Mesodermal cell (in vitro differentiated cells): ENCODE results near the gene POU2F1.
A peak's percentile ranks its signal among the peaks of the same experiment; 100 is the strongest.

ENCODE experiments used
- H3K27ac ChIP-seq: 2 replicates; pipeline ENCODE4 v1.7.0; 2013; ENCODE audit warnings: mild to moderate bottlenecking, low read depth, low read length, moderate library complexity; ENCODE audit not compliant: severe bottlenecking
- H3K36me3 ChIP-seq: 2 replicates; pipeline ENCODE4 v1.7.1; 2013; ENCODE audit warnings: mild to moderate bottlenecking, low read length, moderate library complexity; ENCODE audit not compliant: control insufficient read depth, insufficient read depth
- H3K4me1 ChIP-seq: one replicate; pipeline ENCODE4 v1.7.1; 2013; ENCODE audit warnings: mild to moderate bottlenecking, low read length; ENCODE audit not compliant: insufficient read depth, control insufficient read depth, poor library complexity, severe bottlenecking
- H3K4me3 ChIP-seq: 2 replicates; pipeline ENCODE4 v1.7.0; 2013; ENCODE audit warnings: low read length, control low read depth, mild to moderate bottlenecking; ENCODE audit not compliant: insufficient read depth, poor library complexity, severe bottlenecking; ENCODE audit errors: extremely low read depth
- H3K9me3 ChIP-seq: 2 replicates; pipeline ENCODE4 v1.7.1; 2013; ENCODE audit warnings: mild to moderate bottlenecking, low read length, moderate library complexity; ENCODE audit not compliant: control insufficient read depth
- WGBS, 2 experiments: methylation state at CpG; one replicate each; pipeline ENCODE4 v1.1.5; 2013; ENCODE audit warnings: missing lambda C conversion rate in 2 of 2; ENCODE audit not compliant: insufficient coverage in 2 of 2; 5-methylcytosine and 5-hydroxymethylcytosine counted together

The POU2F1 gene

GRCh38 chr1:167442142-167442848 is 221.6 kb downstream of the POU2F1 start:
- Histone ChIP-seq H3K4me1 (no peaks in the 10 kb centered on the region), H3K27ac (no peak overlapping the region), H3K9me3 (no peaks in the 10 kb centered on the region), H3K36me3 (no peaks in the 10 kb centered on the region), H3K4me3 (no peak overlapping the region)
- 48 to 49% methylated on average over 11 to 12 of the region's 12 CpGs for WGBS, 2 experiments

- 88 to 90% methylated on average over 6 to 7 of the region's 9 CpGs for WGBS, 2 experiments
- H3K9me3 ChIP-seq, result no peaks in the 10 kb centered on the region
- no peaks in the 10 kb centered on the region for H3K4me1 ChIP-seq
- no peak overlapping the region for H3K4me3 ChIP-seq
- H3K27ac ChIP-seq, result no peak overlapping the region
- no peaks in the 10 kb centered on the region for H3K36me3 ChIP-seq
These were observed 222.3 kb downstream of the POU2F1 start for GRCh38 chr1:167442854-167443565.

- 87 to 88% methylated on average over 2 to 3 of the region's 5 CpGs for WGBS, 2 experiments
- no peak overlapping the region for H3K4me3 ChIP-seq
- H3K4me1 ChIP-seq, result no peaks in the 10 kb centered on the region
- H3K36me3 ChIP-seq, result no peaks in the 10 kb centered on the region
- H3K9me3 ChIP-seq, result no peaks in the 10 kb centered on the region
- no peak overlapping the region for H3K27ac ChIP-seq
These were observed 223.1 kb downstream of the POU2F1 start for GRCh38 chr1:167443757-167444156.

- WGBS, 2 experiments, result 86 to 93% methylated on average over 2 to 3 of the region's 3 CpGs
- H3K4me3 ChIP-seq, result no peak overlapping the region
- no peaks in the 10 kb centered on the region for H3K4me1 ChIP-seq
- no peaks in the 10 kb centered on the region for H3K9me3 ChIP-seq
- no peak overlapping the region for H3K27ac ChIP-seq
- H3K36me3 ChIP-seq, result no peaks in the 10 kb centered on the region
These were observed 226.3 kb downstream of the POU2F1 start for GRCh38 chr1:167446966-167447365.

- Histone ChIP-seq H3K9me3 (no peaks in the 10 kb centered on the region), H3K27ac (no peak overlapping the region), H3K36me3 (no peaks in the 10 kb centered on the region), H3K4me1 (no peaks in the 10 kb centered on the region), H3K4me3 (no peak overlapping the region)
- WGBS, 2 experiments, result 50 to 73% methylated on average over 7 of the region's 10 CpGs
These were observed 226.9 kb downstream of the POU2F1 start for GRCh38 chr1:167447521-167448136.

GRCh38 chr1:167450843-167451242 is 230.2 kb downstream of the POU2F1 start:
- Histone ChIP-seq H3K36me3 (no peaks in the 10 kb centered on the region), H3K9me3 (no peaks in the 10 kb centered on the region), H3K4me1 (no peaks in the 10 kb centered on the region), H3K27ac (no peak overlapping the region), H3K4me3 (no peak overlapping the region)
- WGBS, 2 experiments, result 75 to 97% methylated on average over 2 to 4 of the region's 5 CpGs

GRCh38 chr1:167452483-167452882 is 231.8 kb downstream of the POU2F1 start:
- H3K4me1 ChIP-seq, result no peaks in the 10 kb centered on the region
- no peak overlapping the region for H3K27ac ChIP-seq
- no peaks in the 10 kb centered on the region for H3K36me3 ChIP-seq
- 88 to 90% methylated on average over 5 to 7 of the region's 8 CpGs for WGBS, 2 experiments
- no peak overlapping the region for H3K4me3 ChIP-seq
- H3K9me3 ChIP-seq, result no peaks in the 10 kb centered on the region

GRCh38 chr1:167453123-167453522 is 232.4 kb downstream of the POU2F1 start:
- Histone ChIP-seq H3K9me3 (no peaks in the 10 kb centered on the region), H3K4me1 (no peaks in the 10 kb centered on the region), H3K4me3 (no peak overlapping the region), H3K36me3 (no peaks in the 10 kb centered on the region), H3K27ac (no peak overlapping the region)
- WGBS, 2 experiments, result 67 to 75% methylated on average over 4 of the region's 6 CpGs

GRCh38 chr1:167454304-167454893 is 233.7 kb downstream of the POU2F1 start:
- H3K27ac ChIP-seq, result no peak overlapping the region
- H3K4me3 ChIP-seq, result peak overlapping the region; percentile 57
- no peaks in the 10 kb centered on the region for H3K36me3 ChIP-seq
- no peaks in the 10 kb centered on the region for H3K4me1 ChIP-seq
- H3K9me3 ChIP-seq, result no peaks in the 10 kb centered on the region
- WGBS, 2 experiments, result 6 to 24% methylated on average over 13 to 16 of the region's 19 CpGs

- 0 to 1% methylated on average over 68 to 73 of the region's 85 CpGs for WGBS, 2 experiments
- no peaks in the 10 kb centered on the region for H3K9me3 ChIP-seq
- no peak overlapping the region for H3K27ac ChIP-seq
- H3K36me3 ChIP-seq, result no peaks in the 10 kb centered on the region
- H3K4me3 ChIP-seq, result peak overlapping the region; percentile 57
- no peaks in the 10 kb centered on the region for H3K4me1 ChIP-seq
These were observed 234.5 kb downstream of the POU2F1 start for GRCh38 chr1:167454894-167455785.
